ENCODE data around the gene RAB13. TPM values are rescaled to one million over a fixed set of nuclear protein-coding genes. Genes with fewer than 3 reads are reported as not detected.

The RAB13 gene
- polyA plus RNA-seq, 1 experiment = 250 TPM

DNA sequence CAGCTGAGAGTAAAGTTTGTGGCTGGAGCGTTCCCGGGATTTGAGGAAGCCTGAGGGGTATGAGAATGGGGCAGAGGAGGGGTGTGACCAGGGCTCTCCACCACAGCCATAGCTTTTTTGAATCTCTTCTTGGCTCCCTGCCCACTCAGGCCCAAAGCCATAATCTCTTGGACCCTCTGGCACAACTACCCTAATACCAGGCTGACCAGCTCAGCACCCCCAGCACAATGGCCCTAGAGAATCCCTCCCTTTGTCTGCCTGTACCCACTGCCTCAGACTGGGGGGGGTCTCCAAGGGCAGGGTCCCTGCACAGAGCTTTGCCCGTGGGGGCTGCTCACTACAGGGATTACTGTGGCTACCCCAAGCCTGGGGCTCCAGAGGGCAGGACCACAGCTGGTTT is 47.1 kb downstream of the RAB13 start:
- Histone ChIP-seq H3K27ac (ENCODE audit: low read depth, low read length) (no peak overlapping the region), H3K9me3 (ENCODE audit: control insufficient read depth, insufficient read depth, low read length) (no peaks in the 10 kb centered on the region), H3K4me3 (ENCODE audit: low read depth, low read length) (no peak overlapping the region), H3K27me3 (ENCODE audit: control insufficient read depth, insufficient read depth, low read length) (no peaks in the 10 kb centered on the region)
- no peak for TF ChIP-seq CTCF (IDR thresholded peaks at IDR 0.05; ENCODE audit: low read depth, low read length)
- ChIA-PET POLR2A (interaction anchor here (0.6 kb wide), 1 partner anchor 157 kb away, joined by 3 read pairs; no protein-coding TSS in a partner anchor), CTCF (no interaction called here)
- DNase-seq (ENCODE audit: low read depth, low spot score) = no peak

- DNase-seq (ENCODE audit: low read depth, low spot score) = no peak
- CTCF ChIA-PET = interaction anchor here (0.7 kb wide), 1 partner anchor 260 kb away, joined by 3 read pairs; no protein-coding TSS in a partner anchor
- no peaks in the 10 kb centered on the region for H3K9me3 ChIP-seq (ENCODE audit: control insufficient read depth, insufficient read depth, low read length)
- POLR2A ChIA-PET = no interaction called here
- H3K4me3 ChIP-seq (ENCODE audit: low read depth, low read length) = no peak overlapping the region
- H3K27ac ChIP-seq (ENCODE audit: low read depth, low read length) = no peak overlapping the region
- H3K27me3 ChIP-seq (ENCODE audit: control insufficient read depth, insufficient read depth, low read length) = no peaks in the 10 kb centered on the region
- no peak for TF ChIP-seq CTCF (IDR thresholded peaks at IDR 0.05; ENCODE audit: low read depth, low read length)
These were observed 48.8 kb downstream of the RAB13 start for GRCh38 chr1:153937331-153937730.

GRCh38 chr1:153936011-153936802 is 49.9 kb downstream of the RAB13 start:
- POLR2A ChIA-PET = no interaction called here

GRCh38 chr1:153934746-153935145 is 51.4 kb downstream of the RAB13 start:
- Histone ChIP-seq H3K9me3 (ENCODE audit: control insufficient read depth, insufficient read depth, low read length) (no peaks in the 10 kb centered on the region), H3K4me3 (ENCODE audit: low read depth, low read length) (no peak overlapping the region), H3K27me3 (ENCODE audit: control insufficient read depth, insufficient read depth, low read length) (no peaks in the 10 kb centered on the region), H3K27ac (ENCODE audit: low read depth, low read length) (no peak overlapping the region)
- POLR2A ChIA-PET = interaction anchor here (0.7 kb wide), 1 partner anchor 142 kb away, joined by 3 read pairs; no protein-coding TSS in a partner anchor
- no peak for TF ChIP-seq CTCF (IDR thresholded peaks at IDR 0.05; ENCODE audit: low read depth, low read length)
- CTCF ChIA-PET = no interaction called here
- no peak for DNase-seq (ENCODE audit: low read depth, low spot score)

More at GRCh38 chr1:153936011-153936802, 49.9 kb downstream of the RAB13 start:
- Histone ChIP-seq H3K4me3 (ENCODE audit: low read depth, low read length) (no peak overlapping the region), H3K27me3 (ENCODE audit: control insufficient read depth, insufficient read depth, low read length) (no peaks in the 10 kb centered on the region), H3K9me3 (ENCODE audit: control insufficient read depth, insufficient read depth, low read length) (no peaks in the 10 kb centered on the region), H3K27ac (ENCODE audit: low read depth, low read length) (no peak overlapping the region)
- CTCF ChIA-PET = no interaction called here
- no peak for DNase-seq (ENCODE audit: low read depth, low spot score)
- TF ChIP-seq CTCF (IDR thresholded peaks at IDR 0.05; ENCODE audit: low read depth, low read length) = no peak

DNA sequence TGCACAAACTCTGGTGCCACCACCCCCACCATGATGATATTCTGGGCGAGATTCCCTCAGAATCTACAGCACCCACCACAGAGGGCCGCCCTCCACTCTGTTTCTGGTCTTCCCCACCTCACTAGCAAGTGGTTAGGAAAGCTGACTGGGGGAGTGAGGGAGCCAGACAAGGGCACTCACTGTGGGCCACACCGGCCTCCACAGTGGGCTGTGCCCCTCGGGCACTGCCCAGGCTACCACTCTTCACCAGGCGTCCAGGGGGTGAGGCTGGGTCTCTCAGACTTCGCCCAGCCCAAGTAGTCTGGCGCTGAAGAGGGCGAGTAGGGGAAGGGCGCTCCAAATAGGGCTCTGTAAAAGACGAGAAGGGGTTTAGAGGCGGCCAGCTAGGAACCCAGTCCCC is 52.2 kb downstream of the RAB13 start:
- DNase-seq (ENCODE audit: low read depth, low spot score) = no peak
- Histone ChIP-seq H3K27me3 (ENCODE audit: control insufficient read depth, insufficient read depth, low read length) (no peaks in the 10 kb centered on the region), H3K9me3 (ENCODE audit: control insufficient read depth, insufficient read depth, low read length) (no peaks in the 10 kb centered on the region), H3K4me3 (ENCODE audit: low read depth, low read length) (no peak overlapping the region), H3K27ac (ENCODE audit: low read depth, low read length) (no peak overlapping the region)
- ChIA-PET CTCF (no interaction called here), POLR2A (no interaction called here)
- no peak for TF ChIP-seq CTCF (IDR thresholded peaks at IDR 0.05; ENCODE audit: low read depth, low read length)

Data from AG04450 (cell line).